GM18951 (cell line): Measurements from ENCODE around the gene ZBTB25.

Experiments used
- POLR2A ChIP-seq: IDR thresholded peaks from 4 replicates; pipeline ENCODE4 v1.6.1; 2011; ENCODE audit warnings: mild to moderate bottlenecking; ENCODE audit not compliant: insufficient read length, insufficient read depth; ENCODE audit errors: extremely low read depth
- in situ Hi-C: fragments of 300-500 bp; cut with MboI; formaldehyde crosslinking; loops from one replicate; pipeline ENCODE4 v1.12.0; 2022; ENCODE audit warnings: low sequenced_read_pairs, mixed read lengths, inconsistent platforms; ENCODE audit not compliant: unreplicated experiment

The ZBTB25 gene

DNA sequence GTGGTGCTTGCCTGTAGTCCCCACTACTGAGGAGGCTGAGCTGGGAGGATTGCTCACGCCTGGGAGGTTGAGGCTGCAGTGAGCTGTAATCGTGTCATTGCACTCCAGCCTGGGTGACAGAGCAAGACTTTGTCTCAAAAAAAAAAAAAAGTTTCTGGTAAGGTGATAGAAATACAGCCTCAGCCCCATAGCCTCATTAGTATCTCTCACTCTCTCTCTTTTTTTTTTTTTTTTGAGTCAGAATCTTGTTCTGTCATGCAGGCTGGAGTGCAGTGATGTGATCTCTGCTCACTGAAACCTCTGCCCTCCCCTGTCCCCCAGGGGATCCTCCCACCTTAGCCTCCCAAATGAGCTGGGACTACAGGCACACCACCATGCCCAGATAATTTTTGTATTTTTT, 96.3 kb downstream of the ZBTB25 start:
- no peak for TF ChIP-seq POLR2A
- in situ Hi-C loops, result no loop called here

DNA sequence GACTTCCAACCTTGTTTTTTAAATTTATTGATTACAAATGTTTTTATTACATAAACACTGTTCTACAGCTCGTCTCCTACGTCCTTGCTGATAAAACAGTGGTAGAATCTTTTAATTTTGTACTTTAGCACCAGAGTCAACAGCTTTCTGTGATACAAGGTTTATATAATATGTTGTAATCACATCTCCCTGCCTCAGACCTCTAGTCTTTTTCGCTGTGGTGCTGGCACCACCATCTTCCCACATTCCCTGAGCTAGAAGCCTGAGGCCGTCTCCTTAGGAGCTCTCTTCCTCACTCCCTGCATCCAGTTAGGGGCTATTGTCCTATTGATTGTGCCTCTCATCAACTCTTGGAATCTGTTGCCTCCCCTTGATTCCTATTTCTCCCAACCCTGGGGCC, 98.3 kb downstream of the ZBTB25 start:
- in situ Hi-C loops, result no loop called here
- no peak for TF ChIP-seq POLR2A

DNA sequence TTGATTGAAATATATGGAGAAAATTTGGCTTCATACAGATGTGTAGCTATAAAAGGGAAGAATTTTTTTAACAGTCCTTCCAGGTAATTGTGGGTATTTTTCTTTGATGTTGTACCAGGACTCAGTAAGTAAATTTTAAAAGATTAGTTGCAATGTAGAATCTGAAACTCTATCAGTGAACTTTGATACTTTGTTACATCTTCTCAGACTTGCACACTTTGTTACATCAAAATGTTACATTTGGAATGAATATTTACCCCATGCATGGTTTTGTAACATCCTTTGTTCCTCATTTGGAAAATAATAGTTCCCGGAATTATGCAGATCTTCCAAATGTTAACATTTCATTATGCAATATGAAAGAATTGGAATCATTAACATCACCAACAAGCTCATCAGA, 101.7 kb downstream of the ZBTB25 start:
- TF ChIP-seq POLR2A, result no peak
- in situ Hi-C loops, result no loop called here

DNA sequence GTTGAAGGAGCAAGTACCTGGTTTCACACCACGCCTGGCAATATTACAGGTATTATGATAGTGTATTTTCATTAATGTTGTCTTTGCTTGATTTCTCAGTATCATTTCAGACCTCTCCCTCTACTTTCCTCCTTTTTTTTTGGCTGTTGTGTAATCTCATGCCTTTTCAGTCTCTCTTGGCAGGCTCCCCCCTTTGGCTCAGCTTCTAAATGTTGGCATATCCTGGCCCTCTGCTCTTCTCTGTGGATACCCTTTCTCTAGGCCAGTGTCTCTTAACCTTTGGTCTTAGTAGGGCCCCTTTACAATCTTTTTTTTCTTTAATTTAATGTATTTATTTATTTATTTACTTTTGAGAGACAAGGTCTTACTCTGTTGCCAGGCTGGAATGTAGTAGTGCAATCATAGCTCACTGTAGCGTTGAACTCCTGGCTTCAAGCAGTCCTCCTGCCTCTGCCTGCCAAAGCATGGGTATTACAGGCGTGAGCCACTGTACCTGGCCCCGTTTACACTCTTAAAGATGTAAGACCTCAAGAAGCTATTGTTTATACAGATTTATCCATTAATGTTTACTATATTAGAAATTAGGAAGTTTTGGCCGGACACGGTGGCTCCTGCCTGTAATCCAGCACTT, 102.7 kb downstream of the ZBTB25 start:
- no peak for TF ChIP-seq POLR2A
- in situ Hi-C loops, result no loop called here
